DND-41 (cell line): Measurements from ENCODE around the gene CRIP1.

Source experiments
- EZH2 ChIP-seq: IDR thresholded peaks from 3 replicates; pipeline ENCODE4 v1.6.1; 2012; ENCODE audit warnings: borderline replicate concordance, low read depth, mild to moderate bottlenecking, moderate library complexity, low read length, inconsistent platforms; ENCODE audit not compliant: severe bottlenecking
- TF ChIP-seq, protein P1 (sequence below): IDR thresholded peaks from 2 replicates; pipeline ENCODE4 v1.5.1; 2012; ENCODE audit warnings: borderline replicate concordance, low read length, moderate library complexity, mild to moderate bottlenecking; ENCODE audit not compliant: poor library complexity, severe bottlenecking; ENCODE audit errors: extremely low read depth

DNA sequence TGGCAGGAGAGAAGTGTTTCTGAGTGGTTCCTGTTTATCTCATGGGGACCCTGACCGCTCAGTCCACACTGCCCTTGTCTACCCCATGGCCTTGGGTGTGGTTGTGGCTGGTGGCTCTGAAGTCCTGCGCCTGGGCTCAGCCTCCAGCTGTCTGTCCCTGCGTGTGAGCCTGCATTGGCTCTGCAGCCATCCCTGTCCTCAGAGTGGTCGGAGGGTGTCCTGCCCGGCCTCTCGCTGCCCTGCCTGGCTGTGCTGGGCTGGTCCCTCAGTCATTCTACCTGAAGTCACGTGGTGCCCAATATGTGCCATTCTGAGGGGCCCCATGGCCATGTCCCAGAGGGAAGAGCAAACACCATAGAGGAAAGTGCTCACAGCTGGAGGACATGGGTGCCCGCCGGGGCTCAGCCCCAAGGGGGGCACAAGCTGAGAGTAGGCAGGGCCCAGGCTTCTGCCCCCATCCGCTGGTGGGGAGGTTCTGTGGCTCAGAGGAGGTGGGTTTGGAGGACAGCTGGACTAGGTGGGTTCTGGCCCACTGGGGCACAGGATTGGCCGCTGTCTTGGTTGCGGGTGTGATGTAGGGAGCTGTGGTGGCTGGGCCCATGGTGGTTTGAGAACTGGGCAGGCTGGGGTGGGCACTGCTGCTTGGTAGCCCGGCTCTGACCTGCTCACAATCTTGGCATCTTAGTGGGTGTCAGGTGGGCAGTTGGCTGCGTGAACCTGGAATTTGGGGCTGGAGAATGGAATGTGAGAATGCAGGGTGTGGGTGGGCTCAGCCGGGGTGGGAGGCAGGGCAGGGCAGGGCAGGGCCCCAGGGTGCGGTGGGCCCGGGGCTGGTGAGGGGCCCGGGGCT lies 16.0 kb downstream of the CRIP1 start:
- no peak for TF ChIP-seq EZH2
- TF ChIP-seq, protein P1, sequence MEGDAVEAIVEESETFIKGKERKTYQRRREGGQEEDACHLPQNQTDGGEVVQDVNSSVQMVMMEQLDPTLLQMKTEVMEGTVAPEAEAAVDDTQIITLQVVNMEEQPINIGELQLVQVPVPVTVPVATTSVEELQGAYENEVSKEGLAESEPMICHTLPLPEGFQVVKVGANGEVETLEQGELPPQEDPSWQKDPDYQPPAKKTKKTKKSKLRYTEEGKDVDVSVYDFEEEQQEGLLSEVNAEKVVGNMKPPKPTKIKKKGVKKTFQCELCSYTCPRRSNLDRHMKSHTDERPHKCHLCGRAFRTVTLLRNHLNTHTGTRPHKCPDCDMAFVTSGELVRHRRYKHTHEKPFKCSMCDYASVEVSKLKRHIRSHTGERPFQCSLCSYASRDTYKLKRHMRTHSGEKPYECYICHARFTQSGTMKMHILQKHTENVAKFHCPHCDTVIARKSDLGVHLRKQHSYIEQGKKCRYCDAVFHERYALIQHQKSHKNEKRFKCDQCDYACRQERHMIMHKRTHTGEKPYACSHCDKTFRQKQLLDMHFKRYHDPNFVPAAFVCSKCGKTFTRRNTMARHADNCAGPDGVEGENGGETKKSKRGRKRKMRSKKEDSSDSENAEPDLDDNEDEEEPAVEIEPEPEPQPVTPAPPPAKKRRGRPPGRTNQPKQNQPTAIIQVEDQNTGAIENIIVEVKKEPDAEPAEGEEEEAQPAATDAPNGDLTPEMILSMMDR, result no peak
